ENCODE results near the gene ABCA7.

ABCA7 gene

GRCh38 chr19:1041272-1041834 is 1.4 kb downstream of the ABCA7 start:
- no peak for DNase-seq

DNA sequence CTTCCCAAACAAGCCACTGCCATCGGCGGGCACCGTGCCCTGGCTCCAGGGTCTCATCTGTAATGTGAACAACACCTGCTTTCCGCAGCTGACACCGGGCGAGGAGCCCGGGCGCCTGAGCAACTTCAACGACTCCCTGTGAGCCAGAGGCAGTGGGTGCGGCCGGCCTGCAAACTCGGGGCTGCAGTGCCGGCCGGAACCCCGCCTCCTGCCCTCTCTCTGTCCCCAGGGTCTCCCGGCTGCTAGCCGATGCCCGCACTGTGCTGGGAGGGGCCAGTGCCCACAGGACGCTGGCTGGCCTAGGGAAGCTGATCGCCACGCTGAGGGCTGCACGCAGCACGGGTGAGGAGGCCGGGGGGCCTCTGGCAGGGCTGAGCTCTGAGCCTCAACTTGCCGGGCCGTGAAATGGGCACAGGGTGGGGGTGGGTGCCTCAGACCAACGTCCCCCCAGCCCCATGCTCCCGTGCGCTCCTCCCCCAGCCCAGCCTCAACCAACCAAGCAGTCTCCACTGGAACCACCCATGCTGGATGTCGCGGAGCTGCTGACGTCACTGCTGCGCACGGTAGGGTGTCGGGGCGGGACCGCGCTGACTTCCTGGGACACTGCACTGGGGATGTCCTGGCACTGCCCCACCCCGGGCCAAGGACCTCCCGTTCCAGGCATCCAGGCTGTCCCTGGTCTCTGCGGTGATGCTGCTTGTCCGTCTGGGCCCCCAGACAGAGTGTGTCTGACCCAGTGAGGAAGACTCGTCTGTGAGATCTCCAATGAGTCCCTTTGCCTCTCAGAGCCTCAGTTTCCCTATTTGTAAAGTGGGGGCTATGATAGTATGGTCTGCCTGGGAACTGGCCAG is 2.2 kb downstream of the ABCA7 start:
- no peak for DNase-seq

- no peak for DNase-seq
Observed at GRCh38 chr19:1042689-1043511, 3.0 kb downstream of the ABCA7 start.

GRCh38 chr19:1045247-1045603 is 5.3 kb downstream of the ABCA7 start:
- peak; percentile 84 for DNase-seq

GRCh38 chr19:1046117-1046626 is 6.3 kb downstream of the ABCA7 start:
- no peak for DNase-seq

DNA sequence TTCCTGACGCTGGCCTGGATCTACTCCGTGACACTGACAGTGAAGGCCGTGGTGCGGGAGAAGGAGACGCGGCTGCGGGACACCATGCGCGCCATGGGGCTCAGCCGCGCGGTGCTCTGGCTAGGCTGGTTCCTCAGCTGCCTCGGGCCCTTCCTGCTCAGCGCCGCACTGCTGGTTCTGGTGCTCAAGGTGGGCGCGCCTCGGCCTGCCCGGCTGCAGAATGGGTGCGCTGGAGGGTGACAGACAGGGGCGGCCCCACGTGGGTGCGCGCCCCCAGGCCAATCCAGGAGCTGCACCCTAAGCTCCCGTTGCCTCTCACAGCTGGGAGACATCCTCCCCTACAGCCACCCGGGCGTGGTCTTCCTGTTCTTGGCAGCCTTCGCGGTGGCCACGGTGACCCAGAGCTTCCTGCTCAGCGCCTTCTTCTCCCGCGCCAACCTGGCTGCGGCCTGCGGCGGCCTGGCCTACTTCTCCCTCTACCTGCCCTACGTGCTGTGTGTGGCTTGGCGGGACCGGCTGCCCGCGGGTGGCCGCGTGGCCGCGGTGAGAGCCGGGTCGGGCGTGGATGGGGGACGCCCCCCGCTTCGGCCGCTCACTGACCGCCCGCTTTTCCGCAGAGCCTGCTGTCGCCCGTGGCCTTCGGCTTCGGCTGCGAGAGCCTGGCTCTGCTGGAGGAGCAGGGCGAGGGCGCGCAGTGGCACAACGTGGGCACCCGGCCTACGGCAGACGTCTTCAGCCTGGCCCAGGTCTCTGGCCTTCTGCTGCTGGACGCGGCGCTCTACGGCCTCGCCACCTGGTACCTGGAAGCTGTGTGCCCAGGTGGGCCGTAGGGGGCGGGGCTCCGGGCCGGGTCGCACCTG is 7.2 kb downstream of the ABCA7 start:
- DNase-seq, result no peak

- no peak for DNase-seq
Observed at GRCh38 chr19:1047696-1048147, 7.8 kb downstream of the ABCA7 start.

DNA sequence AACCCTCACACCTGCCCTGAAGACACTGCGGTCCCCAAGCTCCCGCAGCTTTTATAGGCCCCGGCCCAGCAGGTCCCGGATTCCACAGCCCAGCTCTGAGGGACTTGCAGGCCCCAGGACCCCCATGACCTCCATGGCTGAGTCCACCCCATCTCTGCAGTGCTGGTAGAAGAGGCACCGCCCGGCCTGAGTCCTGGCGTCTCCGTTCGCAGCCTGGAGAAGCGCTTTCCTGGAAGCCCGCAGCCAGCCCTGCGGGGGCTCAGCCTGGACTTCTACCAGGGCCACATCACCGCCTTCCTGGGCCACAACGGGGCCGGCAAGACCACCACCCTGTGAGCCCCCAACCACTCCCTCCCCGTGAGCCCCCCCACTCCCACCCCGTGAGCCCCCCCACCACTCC is 9.2 kb downstream of the ABCA7 start:
- no peak for DNase-seq

DNA sequence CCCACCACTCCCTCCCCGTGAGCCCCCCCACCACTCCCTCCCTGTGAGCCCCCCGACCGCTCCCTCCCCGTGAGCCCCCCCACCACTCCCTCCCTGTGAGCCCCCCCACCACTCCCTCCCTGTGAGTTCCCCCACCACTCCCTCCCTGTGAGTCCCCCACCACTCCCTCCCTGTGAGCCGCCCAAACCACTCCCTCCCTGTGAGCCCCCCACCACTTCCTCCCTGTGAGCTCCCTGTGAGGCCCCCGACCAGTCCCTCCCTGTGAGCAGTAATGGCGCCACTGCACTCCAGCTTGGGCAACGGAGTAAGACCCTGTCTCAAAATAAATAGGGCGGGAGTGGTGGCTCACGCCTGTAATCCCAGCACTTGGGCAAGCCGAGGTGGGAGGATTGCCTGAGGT is 9.9 kb downstream of the ABCA7 start:
- no peak for DNase-seq

GRCh38 chr19:1050989-1051788 is 11.3 kb downstream of the ABCA7 start:
- no peak for DNase-seq

DNA sequence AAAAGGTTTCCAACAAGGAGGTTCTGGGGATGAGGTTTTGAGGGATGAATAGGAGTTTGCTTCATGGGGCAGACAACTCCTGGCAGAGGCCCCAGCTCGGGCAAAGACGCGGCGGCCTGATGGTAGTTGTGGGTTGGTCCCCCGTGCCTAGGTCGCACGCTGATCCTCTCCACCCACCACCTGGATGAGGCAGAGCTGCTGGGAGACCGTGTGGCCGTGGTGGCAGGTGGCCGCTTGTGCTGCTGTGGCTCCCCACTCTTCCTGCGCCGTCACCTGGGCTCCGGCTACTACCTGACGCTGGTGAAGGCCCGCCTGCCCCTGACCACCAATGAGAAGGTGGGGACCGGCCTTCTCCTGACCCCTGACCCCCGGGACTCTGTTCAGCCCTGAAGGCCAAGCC is 11.9 kb downstream of the ABCA7 start:
- no peak for DNase-seq

- DNase-seq, result no peak
Observed at GRCh38 chr19:1052349-1052975, 12.6 kb downstream of the ABCA7 start.

GRCh38 chr19:1053176-1054101 is 13.5 kb downstream of the ABCA7 start:
- DNase-seq, result no peak

DNA sequence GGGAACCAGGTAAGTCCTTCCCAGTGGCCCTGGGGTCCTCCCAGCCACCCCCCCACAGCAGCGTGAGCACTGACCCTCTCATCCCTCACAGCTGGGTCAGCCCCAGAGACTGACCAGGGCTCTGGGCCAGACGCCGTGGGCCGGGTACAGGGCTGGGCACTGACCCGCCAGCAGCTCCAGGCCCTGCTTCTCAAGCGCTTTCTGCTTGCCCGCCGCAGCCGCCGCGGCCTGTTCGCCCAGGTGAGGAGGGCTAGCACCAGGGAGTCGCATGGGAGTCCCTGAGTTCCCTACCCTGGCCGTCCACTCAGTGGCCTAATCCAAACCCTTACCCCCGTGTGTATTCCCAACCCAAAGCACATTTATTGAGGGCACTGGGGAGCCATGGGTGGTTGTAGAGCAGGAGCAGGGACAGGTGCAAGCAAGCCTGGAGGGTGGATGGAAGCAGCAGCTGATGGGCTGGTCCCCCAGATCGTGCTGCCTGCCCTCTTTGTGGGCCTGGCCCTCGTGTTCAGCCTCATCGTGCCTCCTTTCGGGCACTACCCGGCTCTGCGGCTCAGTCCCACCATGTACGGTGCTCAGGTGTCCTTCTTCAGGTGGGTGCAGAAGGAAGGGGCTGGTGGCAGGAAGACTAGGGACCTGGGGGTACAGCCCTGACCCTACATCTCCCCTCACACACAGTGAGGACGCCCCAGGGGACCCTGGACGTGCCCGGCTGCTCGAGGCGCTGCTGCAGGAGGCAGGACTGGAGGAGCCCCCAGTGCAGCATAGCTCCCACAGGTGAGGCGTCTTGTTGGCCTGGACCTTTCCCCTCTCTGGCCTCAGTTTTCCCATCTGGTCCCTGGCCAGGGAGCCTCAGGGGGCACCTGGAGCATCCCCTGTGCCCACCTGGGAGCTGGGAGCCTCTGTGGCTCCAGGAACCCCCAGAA is 14.5 kb downstream of the ABCA7 start:
- DNase-seq, result no peak

DNA sequence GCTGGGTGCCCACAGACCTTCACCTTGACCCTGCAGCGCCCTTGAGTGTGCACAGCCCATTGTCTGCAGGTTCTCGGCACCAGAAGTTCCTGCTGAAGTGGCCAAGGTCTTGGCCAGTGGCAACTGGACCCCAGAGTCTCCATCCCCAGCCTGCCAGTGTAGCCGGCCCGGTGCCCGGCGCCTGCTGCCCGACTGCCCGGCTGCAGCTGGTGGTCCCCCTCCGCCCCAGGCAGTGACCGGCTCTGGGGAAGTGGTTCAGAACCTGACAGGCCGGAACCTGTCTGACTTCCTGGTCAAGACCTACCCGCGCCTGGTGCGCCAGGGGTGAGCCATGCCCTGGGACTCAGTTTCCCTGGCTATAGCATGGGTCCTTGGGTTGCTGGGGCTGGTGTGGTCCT is 15.1 kb downstream of the ABCA7 start:
- DNase-seq, result no peak

DNA sequence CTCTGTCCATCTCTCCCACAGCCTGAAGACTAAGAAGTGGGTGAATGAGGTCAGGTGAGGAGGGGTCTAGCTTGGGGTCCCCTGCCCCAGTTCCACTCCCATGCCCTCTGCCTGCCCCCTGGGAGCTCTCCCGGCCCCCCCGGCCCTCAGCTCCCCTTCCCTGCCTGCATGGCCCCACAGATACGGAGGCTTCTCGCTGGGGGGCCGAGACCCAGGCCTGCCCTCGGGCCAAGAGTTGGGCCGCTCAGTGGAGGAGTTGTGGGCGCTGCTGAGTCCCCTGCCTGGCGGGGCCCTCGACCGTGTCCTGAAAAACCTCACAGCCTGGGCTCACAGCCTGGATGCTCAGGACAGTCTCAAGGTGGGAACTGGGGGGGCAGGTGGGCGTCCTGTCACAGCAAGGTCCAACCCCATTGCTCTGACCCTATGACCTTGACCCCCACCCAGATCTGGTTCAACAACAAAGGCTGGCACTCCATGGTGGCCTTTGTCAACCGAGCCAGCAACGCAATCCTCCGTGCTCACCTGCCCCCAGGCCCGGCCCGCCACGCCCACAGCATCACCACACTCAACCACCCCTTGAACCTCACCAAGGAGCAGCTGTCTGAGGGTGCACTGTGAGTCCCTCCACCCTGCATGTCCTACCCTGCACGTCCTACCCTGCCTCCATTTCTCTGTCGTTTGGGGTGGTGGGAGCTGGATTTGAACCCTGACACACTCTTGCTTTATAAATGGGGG is 16.1 kb downstream of the ABCA7 start:
- DNase-seq, result no peak

GRCh38 chr19:1057176-1057855 is 17.4 kb downstream of the ABCA7 start:
- peak; percentile 75 for DNase-seq

- no peak for DNase-seq
Observed at GRCh38 chr19:1058112-1058511, 18.2 kb downstream of the ABCA7 start.

All from CD4-positive, alpha-beta T cell treated with Interleukin-21 for 1 hour (primary cell).